ENCODE data around the gene CDK5RAP3.
"Not testable (repeated sequence)": the region's sequence is repeated elsewhere in the genome, so short reads cannot be mapped to it uniquely, and the experiment has no call there.

CDK5RAP3 gene

DNA sequence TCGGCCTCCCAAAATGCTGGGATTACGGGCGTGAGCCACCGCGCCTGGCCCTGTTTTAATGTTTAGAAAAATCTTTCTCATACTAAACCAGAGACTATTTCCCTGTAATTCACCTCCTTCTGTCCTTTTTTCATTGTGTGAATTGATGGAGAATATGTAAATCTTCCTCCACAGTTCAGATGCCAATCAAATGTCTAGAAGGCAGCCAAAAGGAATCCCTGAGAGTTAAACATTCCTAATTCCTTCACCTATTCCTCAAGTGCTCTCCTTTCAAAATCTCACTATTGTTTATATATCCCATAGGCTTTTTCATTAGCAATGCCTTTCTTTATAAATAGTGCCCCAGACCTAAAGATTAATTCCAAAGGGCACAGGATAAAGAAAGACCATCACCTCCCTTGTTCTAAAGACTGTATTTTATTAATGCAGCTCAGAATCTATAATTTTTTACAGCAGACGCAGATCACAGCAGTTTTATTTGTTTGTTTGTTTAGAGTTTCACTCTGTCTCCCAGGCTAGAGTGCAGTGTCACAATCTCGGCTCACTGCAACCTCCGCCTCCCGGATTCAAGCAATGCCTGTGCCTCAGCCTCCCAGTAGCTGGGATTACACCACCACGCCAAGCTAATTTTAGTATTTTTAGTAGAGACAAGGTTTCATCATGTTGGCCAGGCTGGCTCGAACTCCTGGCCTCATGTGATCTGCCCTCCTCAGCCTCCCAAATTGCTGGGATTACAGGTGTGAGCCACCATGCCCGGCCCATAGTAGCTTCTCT is 36.2 kb downstream of the CDK5RAP3 start:
- no peak overlapping the region for H3K4me3 ChIP-seq (ENCODE audit: insufficient read depth, low read depth, low read length, poor library complexity, severe bottlenecking)
- H3K27ac ChIP-seq (ENCODE audit: insufficient read depth, low read length, poor library complexity, severe bottlenecking) = no peak overlapping the region
- peaks cover 8% of the 10 kb centered on the region for H3K27me3 ChIP-seq (replicated peaks; ENCODE audit: control insufficient read depth, insufficient read depth, low read length, poor library complexity, severe bottlenecking)
- no peak for DNase-seq
- peaks cover 8% of the 10 kb centered on the region for H3K4me1 ChIP-seq (ENCODE audit: control insufficient read depth, insufficient read depth, low read length, poor library complexity, severe bottlenecking)
- H3K36me3 ChIP-seq (ENCODE audit: control insufficient read depth, insufficient read depth, low read length) = no peaks in the 10 kb centered on the region
- no peaks in the 10 kb centered on the region for H3K9me3 ChIP-seq (ENCODE audit: control insufficient read depth, low read length)

DNA sequence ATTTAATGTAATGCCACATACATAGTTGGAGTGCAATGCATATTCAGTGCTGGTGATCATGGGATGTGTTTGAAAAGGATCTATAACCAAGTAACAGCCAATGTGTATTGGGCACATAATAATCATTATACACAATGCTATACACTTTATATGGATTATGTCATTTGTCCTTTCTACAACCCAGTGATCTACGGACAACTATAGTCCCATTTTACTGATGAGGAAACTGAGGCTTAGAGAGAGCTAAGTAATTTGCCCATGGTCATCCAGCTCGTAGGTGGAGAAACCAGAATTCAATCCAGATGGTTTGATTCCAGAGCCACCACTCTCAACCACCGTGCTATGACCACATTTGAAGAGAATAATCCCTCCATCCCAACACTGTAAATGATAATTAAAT is 39.3 kb downstream of the CDK5RAP3 start:
- Histone ChIP-seq H3K27me3 (replicated peaks; ENCODE audit: control insufficient read depth, insufficient read depth, low read length, poor library complexity, severe bottlenecking) (peaks cover 15% of the 10 kb centered on the region), H3K36me3 (ENCODE audit: control insufficient read depth, insufficient read depth, low read length) (no peaks in the 10 kb centered on the region), H3K4me1 (ENCODE audit: control insufficient read depth, insufficient read depth, low read length, poor library complexity, severe bottlenecking) (peaks cover 10% of the 10 kb centered on the region), H3K4me3 (ENCODE audit: insufficient read depth, low read depth, low read length, poor library complexity, severe bottlenecking) (no peak overlapping the region), H3K9me3 (ENCODE audit: control insufficient read depth, low read length) (no peaks in the 10 kb centered on the region), H3K27ac (ENCODE audit: insufficient read depth, low read length, poor library complexity, severe bottlenecking) (no peak overlapping the region)
- DNase-seq = no peak

DNA sequence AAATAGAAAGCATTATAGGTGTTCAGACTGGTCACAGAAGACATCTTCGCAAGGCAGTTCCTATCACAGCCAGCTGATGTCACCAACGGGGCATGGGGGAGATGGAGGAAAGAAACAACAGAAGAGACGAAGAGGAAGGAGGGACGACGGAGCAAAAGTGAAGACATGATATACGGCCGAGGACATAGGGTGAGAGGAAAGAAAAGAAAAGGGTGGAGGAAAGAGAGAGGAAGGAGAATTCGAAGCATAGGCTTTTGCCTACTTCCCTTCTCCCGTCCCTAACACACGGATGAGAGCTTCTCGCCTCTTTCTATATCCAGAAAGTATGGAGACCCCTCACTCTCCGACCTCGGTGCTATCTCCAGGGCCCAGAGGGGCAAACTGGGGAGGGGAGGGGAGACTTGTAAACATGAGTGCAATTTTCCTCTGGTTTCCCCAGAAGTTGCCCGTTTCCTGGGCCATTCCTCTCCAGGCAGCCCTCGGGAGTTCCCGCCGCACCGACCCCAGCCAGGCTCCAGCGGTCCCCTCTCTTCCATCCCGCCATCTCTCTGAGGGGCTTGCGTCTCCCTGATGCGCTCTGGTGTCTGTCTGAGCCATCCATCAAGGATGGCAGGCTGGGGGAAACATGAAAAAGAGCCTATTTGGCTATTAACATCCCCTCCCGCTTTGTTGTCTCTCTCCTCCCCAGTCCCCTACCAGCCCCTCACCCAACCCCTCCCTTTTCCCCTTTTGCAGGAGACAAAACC is 40.7 kb downstream of the CDK5RAP3 start:
- peaks cover 15% of the 10 kb centered on the region for H3K27me3 ChIP-seq (replicated peaks; ENCODE audit: control insufficient read depth, insufficient read depth, low read length, poor library complexity, severe bottlenecking)
- H3K4me3 ChIP-seq (ENCODE audit: insufficient read depth, low read depth, low read length, poor library complexity, severe bottlenecking) = peak overlapping the region; percentile 57
- H3K9me3 ChIP-seq (ENCODE audit: control insufficient read depth, low read length) = no peaks in the 10 kb centered on the region
- no peak overlapping the region for H3K27ac ChIP-seq (ENCODE audit: insufficient read depth, low read length, poor library complexity, severe bottlenecking)
- H3K4me1 ChIP-seq (ENCODE audit: control insufficient read depth, insufficient read depth, low read length, poor library complexity, severe bottlenecking) = peaks cover 10% of the 10 kb centered on the region
- no peaks in the 10 kb centered on the region for H3K36me3 ChIP-seq (ENCODE audit: control insufficient read depth, insufficient read depth, low read length)
- DNase-seq = peak in 2 of 3 donors; percentile 6 to 16

DNA sequence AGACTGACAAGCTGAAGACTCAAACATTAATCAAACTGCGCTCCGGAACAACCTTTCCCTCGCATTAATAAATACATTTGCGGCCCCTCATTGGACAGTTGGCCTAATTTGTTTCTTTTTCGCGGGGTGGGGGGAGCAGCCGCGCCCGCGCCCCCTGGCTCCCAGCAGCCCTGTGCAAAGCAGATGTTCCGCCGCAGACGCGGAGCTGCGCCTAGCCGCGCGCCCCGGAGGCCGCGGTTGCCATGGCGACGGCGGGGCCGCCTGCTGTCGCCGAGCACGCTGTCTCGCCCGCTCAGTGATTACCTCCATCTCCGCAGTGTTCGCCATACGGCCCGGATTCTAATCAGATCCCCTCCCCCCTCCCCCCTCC is 41.2 kb downstream of the CDK5RAP3 start:
- Histone ChIP-seq H3K36me3 (ENCODE audit: control insufficient read depth, insufficient read depth, low read length) (no peaks in the 10 kb centered on the region), H3K9me3 (ENCODE audit: control insufficient read depth, low read length) (no peaks in the 10 kb centered on the region), H3K4me3 (ENCODE audit: insufficient read depth, low read depth, low read length, poor library complexity, severe bottlenecking) (peak overlapping the region; percentile 57), H3K27ac (ENCODE audit: insufficient read depth, low read length, poor library complexity, severe bottlenecking) (no peak overlapping the region), H3K27me3 (replicated peaks; ENCODE audit: control insufficient read depth, insufficient read depth, low read length, poor library complexity, severe bottlenecking) (peaks cover 15% of the 10 kb centered on the region), H3K4me1 (ENCODE audit: control insufficient read depth, insufficient read depth, low read length, poor library complexity, severe bottlenecking) (peaks cover 10% of the 10 kb centered on the region)
- DNase-seq = peak; percentile 44 to 49 (median 44)

DNA sequence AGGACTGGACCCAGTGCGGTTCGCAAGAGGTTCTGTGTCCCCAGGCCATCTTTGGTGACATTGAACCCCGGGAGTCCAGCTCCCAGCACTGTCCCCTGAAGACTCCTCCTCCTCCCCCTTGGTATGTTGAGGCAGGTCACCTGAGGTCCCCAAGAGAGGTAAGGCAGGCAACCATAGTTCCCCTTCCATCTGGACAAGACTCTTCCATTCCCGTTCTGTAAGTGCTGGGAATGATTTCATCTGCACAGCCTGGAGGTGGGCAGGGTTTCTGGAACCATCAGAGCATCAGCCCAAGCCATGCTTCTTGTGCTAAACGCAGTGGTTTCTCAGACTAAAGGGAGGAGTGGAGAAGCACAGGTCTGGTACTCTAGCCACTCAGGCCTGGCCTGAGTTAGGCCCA is 41.7 kb downstream of the CDK5RAP3 start:
- peaks cover 15% of the 10 kb centered on the region for H3K27me3 ChIP-seq (replicated peaks; ENCODE audit: control insufficient read depth, insufficient read depth, low read length, poor library complexity, severe bottlenecking)
- H3K36me3 ChIP-seq (ENCODE audit: control insufficient read depth, insufficient read depth, low read length) = no peaks in the 10 kb centered on the region
- H3K9me3 ChIP-seq (ENCODE audit: control insufficient read depth, low read length) = no peaks in the 10 kb centered on the region
- DNase-seq = no peak
- peaks cover 10% of the 10 kb centered on the region for H3K4me1 ChIP-seq (ENCODE audit: control insufficient read depth, insufficient read depth, low read length, poor library complexity, severe bottlenecking)
- peak overlapping the region; percentile 57 for H3K4me3 ChIP-seq (ENCODE audit: insufficient read depth, low read depth, low read length, poor library complexity, severe bottlenecking)
- H3K27ac ChIP-seq (ENCODE audit: insufficient read depth, low read length, poor library complexity, severe bottlenecking) = no peak overlapping the region

DNA sequence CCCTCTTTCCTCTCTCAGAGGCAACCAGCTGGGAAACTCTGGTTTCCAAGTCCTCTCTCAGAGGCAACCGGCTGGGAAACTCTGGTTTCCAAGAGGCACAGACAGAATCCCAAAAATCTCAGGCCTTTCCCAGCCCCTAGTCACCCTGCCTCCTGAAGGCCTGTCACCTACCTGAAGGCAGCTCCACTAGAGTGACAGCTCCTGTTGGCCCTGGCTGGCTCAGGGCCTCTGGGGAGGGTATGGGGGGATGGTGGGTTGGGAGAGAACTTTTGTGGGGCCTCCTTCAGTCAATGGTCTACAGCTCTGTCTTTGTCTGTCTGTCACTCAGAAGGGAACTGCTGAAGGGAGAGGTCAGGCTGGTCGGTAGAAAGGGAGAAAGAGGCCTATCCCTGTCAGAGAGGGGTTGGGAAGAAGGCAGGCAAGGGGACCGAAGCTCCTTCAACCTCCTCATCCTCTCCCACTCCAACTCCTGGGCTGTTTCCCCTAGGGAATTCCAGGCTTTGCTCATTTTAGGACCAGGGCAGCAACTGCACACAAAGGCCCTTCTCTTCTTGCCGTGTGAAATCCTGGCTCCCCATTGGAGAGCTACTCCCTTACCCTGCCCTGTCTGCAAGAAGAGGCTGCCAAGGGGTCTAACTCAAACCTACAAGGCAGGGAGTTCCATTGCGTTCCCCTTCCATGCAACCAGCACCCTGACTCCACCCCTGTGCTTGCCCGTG is 43.1 kb downstream of the CDK5RAP3 start:
- H3K4me3 ChIP-seq (ENCODE audit: insufficient read depth, low read depth, low read length, poor library complexity, severe bottlenecking) = no peak overlapping the region
- no peak overlapping the region for H3K27ac ChIP-seq (ENCODE audit: insufficient read depth, low read length, poor library complexity, severe bottlenecking)
- peaks cover 10% of the 10 kb centered on the region for H3K4me1 ChIP-seq (ENCODE audit: control insufficient read depth, insufficient read depth, low read length, poor library complexity, severe bottlenecking)
- H3K9me3 ChIP-seq (ENCODE audit: control insufficient read depth, low read length) = no peaks in the 10 kb centered on the region
- H3K36me3 ChIP-seq (ENCODE audit: control insufficient read depth, insufficient read depth, low read length) = no peaks in the 10 kb centered on the region
- DNase-seq = no peak
- peaks cover 13% of the 10 kb centered on the region for H3K27me3 ChIP-seq (replicated peaks; ENCODE audit: control insufficient read depth, insufficient read depth, low read length, poor library complexity, severe bottlenecking)

DNA sequence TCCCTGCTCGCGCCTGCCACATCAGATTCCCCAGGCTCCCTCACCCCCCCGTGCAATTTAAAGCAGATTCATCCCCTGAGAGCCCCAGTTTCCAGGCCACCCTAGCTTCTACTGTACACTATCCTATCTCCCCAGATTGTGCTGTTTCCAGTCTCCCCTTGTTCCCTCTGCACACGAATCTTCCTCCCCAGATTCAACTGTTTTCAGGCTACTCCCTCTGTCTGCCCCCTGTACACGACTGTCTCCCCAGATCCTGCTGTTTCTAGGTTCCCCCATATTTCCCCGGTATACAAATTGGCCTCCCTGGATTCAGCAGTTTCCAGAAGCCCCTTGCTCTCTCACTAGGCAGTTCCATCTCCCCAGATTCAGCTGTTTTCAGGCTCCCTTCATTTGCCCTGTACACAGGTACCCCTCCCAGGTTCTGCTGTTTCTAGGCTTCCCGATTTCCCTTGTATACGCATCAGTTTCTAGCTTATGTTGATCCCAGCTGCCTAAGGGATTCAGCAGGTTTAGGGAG is 43.7 kb downstream of the CDK5RAP3 start:
- Histone ChIP-seq H3K4me1 (ENCODE audit: control insufficient read depth, insufficient read depth, low read length, poor library complexity, severe bottlenecking) (peaks cover 10% of the 10 kb centered on the region), H3K9me3 (ENCODE audit: control insufficient read depth, low read length) (no peaks in the 10 kb centered on the region), H3K4me3 (ENCODE audit: insufficient read depth, low read depth, low read length, poor library complexity, severe bottlenecking) (no peak overlapping the region), H3K27me3 (replicated peaks; ENCODE audit: control insufficient read depth, insufficient read depth, low read length, poor library complexity, severe bottlenecking) (peaks cover 13% of the 10 kb centered on the region), H3K27ac (ENCODE audit: insufficient read depth, low read length, poor library complexity, severe bottlenecking) (no peak overlapping the region), H3K36me3 (ENCODE audit: control insufficient read depth, insufficient read depth, low read length) (no peaks in the 10 kb centered on the region)
- no peak for DNase-seq

DNA sequence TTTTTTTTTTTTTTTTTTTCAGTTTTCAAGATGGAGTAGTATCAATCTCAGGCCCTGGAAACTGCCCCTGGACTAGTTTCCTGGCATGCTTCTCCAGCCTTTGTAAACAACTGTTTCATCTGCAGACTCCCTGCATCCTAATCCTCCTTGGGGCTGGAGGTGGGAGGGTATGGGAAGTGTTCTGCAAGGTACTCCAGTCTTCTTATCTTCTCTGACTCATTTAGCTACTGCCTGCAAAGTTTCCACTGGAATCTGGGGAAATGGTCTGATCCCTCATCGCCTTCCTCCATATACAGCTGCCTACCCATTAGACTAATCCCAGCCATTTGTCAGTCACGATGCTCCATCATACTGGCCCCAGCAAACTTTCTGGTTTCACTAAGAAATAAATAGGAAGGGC is 45.2 kb downstream of the CDK5RAP3 start:
- H3K36me3 ChIP-seq (ENCODE audit: control insufficient read depth, insufficient read depth, low read length) = no peaks in the 10 kb centered on the region
- DNase-seq = no peak
- no peak overlapping the region for H3K4me3 ChIP-seq (ENCODE audit: insufficient read depth, low read depth, low read length, poor library complexity, severe bottlenecking)
- H3K27me3 ChIP-seq (replicated peaks; ENCODE audit: control insufficient read depth, insufficient read depth, low read length, poor library complexity, severe bottlenecking) = peaks cover 13% of the 10 kb centered on the region
- H3K27ac ChIP-seq (ENCODE audit: insufficient read depth, low read length, poor library complexity, severe bottlenecking) = no peak overlapping the region
- peaks cover 10% of the 10 kb centered on the region for H3K4me1 ChIP-seq (ENCODE audit: control insufficient read depth, insufficient read depth, low read length, poor library complexity, severe bottlenecking)
- no peaks in the 10 kb centered on the region for H3K9me3 ChIP-seq (ENCODE audit: control insufficient read depth, low read length)

DNA sequence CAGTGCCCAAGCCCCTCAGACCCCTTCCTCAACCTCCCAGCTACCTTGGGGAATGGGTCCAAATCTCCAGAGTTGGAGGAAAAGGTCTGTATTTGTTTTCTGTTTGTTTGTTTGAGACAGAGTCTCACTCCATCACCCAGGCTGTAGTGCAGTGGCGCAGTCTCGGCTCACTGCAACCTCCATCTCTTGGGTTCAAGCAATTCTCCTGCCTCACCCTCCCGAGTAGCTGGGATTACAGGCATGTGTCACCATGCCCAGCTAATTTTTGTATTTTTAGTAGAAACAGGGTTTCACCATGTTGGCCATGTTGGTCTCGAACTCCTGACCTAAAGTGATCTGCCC is 46.9 kb downstream of the CDK5RAP3 start:
- H3K27ac ChIP-seq (ENCODE audit: insufficient read depth, low read length, poor library complexity, severe bottlenecking) = peak overlapping the region; percentile 37
- H3K4me1 ChIP-seq (ENCODE audit: control insufficient read depth, insufficient read depth, low read length, poor library complexity, severe bottlenecking); DNase-seq; H3K27me3 ChIP-seq (replicated peaks; ENCODE audit: control insufficient read depth, insufficient read depth, low read length, poor library complexity, severe bottlenecking); H3K9me3 ChIP-seq (ENCODE audit: control insufficient read depth, low read length); H3K36me3 ChIP-seq (ENCODE audit: control insufficient read depth, insufficient read depth, low read length); H3K4me3 ChIP-seq (ENCODE audit: insufficient read depth, low read depth, low read length, poor library complexity, severe bottlenecking): not testable (repeated sequence)

DNA sequence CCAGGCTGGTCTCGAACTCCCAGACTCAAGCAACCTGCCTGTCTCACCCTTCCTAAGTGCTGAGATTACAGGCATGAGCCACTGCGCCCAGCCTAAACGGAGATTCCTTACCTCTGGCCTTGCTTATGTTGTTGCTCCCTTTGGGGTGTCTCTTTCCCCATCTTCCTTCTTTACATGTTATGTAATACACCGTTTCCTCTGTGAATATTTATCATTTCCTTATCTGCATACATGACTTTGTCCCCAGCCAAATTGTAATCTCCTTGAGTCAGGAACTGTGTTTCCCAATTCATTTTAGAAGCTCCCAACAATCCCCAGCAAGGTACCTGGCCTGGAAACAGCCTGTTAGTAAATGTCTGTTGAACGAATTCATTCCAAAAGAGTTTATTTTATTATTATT is 51.0 kb downstream of the CDK5RAP3 start:
- H3K4me1 ChIP-seq (ENCODE audit: control insufficient read depth, insufficient read depth, low read length, poor library complexity, severe bottlenecking) = peaks cover 23% of the 10 kb centered on the region
- no peak overlapping the region for H3K4me3 ChIP-seq (ENCODE audit: insufficient read depth, low read depth, low read length, poor library complexity, severe bottlenecking)
- H3K27me3 ChIP-seq (replicated peaks; ENCODE audit: control insufficient read depth, insufficient read depth, low read length, poor library complexity, severe bottlenecking) = no peaks in the 10 kb centered on the region

More for the DNA sequence above, 51.0 kb downstream of the CDK5RAP3 start:
- no peaks in the 10 kb centered on the region for H3K36me3 ChIP-seq (ENCODE audit: control insufficient read depth, insufficient read depth, low read length)
- DNase-seq = no peak
- H3K9me3 ChIP-seq (ENCODE audit: control insufficient read depth, low read length) = no peaks in the 10 kb centered on the region
- H3K27ac ChIP-seq (ENCODE audit: insufficient read depth, low read length, poor library complexity, severe bottlenecking) = no peak overlapping the region
